ENCODE data around the gene MEIS2.

MEIS2 gene

DNA sequence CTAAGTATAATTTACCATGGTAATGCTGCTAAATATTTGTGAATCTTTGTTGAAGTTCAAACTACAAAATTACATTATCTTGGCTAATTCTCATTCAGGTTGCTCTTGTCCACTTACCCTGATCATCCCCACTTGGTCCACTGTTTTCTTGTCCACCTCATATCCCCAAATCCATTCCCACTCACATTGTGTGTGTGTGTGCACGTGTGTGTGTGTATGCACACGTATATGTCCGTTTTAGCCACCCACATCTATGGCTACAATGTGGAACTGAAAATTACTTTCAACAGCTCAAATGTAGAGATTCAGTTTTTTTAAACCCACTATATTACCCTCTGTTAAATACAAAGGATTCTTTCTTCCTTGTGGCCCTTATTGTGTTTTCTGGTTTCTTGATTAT, 15.2 kb upstream of the MEIS2 start:
- in situ Hi-C loops (cut with MboI; ENCODE audit: low sequenced_read_pairs), result loop anchor here (25.0 kb wide), 1 partner anchor 228 kb away; no protein-coding TSS in a partner anchor

DNA sequence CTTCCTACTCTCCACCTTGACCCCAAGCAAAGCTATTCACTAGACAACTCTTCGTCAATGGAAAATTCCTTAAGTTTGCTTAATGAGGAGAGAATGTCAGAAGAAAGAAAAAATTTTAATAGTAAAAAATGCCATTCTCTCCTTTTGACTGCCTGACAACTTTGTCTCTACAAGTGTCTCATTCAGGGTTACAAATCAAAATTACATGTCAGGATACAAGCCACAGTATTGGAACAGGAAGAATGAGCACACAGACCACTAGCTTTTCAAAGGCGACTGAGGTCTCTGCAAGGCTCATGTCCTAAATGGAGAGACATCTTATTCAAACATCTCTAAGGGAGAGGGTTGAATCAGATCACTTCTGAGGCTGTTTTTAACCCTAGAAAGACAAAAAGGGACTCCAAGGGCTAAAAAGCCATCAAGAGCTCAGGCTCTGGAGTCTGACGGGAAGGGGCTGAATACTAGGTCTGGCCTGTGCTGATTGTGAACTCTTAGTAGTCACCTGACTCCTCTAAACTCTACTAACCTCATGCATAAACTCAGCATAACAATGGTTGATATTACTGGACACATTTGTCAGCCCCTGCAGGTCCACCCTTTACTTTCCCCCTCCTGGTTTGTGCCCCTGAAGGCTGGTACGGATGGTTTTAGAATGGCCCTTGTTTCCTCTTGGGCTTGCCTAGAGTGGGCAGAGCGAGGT, 12.8 kb upstream of the MEIS2 start:
- in situ Hi-C loops (cut with MboI; ENCODE audit: low sequenced_read_pairs), result loop anchor here (25.0 kb wide), 1 partner anchor 226 kb away; no protein-coding TSS in a partner anchor

- in situ Hi-C loops (cut with MboI; ENCODE audit: low sequenced_read_pairs), result loop anchor here (25.0 kb wide), 1 partner anchor 225 kb away; no protein-coding TSS in a partner anchor
Observed at GRCh38 chr15:37112171-37112570, 11.8 kb upstream of the MEIS2 start.

DNA sequence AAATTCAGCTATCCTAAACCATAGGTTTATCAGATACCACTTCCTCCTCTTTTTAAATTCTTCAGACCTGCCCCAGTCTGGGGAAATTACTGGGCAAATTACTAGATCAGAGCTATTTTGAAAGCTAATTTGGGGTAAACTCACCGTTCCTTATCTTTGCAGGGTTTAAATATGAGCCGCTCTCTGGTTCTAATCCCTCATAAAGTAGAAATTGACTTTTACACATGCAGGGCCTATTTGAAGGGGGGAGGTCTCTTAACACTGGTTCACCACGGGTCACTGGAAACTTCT, 11.0 kb upstream of the MEIS2 start:
- in situ Hi-C loops (cut with MboI; ENCODE audit: low sequenced_read_pairs), result loop anchor here (25.0 kb wide), 1 partner anchor 224 kb away; no protein-coding TSS in a partner anchor

DNA sequence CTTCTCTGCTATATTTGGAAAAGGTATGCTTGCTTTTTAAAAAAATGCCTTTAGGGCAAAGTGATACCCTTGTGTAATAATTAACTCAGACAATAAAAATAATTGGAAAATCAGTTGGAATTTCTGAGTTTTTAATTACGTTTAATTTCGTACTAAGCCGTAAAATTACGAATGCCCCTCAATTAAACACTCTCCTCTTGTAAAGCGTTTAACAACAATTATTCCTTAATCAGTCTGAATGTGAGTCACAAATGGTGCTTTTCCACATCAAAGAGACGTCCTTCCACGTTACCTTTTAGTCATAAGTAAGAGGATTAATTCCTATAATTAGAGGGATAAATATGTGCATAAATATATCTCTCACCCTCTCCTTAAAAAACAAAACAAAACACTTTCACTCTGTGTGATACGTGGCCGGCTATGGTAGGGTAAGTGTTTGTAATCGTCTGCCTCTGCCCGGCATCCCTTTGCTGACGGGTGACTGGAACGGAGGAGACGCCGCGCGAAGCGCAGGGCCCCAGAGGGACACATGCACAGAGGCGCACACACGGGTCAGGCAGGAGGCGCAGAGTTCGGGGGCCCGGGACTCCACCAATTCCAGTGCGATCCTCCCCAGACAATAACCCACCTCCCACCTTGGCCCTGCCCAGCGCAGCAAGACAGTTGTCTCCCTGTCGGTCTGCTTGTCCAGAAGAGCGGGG, 9.7 kb upstream of the MEIS2 start:
- in situ Hi-C loops (cut with MboI; ENCODE audit: low sequenced_read_pairs), result loop anchor here (25.0 kb wide), 1 partner anchor 223 kb away; no protein-coding TSS in a partner anchor

DNA sequence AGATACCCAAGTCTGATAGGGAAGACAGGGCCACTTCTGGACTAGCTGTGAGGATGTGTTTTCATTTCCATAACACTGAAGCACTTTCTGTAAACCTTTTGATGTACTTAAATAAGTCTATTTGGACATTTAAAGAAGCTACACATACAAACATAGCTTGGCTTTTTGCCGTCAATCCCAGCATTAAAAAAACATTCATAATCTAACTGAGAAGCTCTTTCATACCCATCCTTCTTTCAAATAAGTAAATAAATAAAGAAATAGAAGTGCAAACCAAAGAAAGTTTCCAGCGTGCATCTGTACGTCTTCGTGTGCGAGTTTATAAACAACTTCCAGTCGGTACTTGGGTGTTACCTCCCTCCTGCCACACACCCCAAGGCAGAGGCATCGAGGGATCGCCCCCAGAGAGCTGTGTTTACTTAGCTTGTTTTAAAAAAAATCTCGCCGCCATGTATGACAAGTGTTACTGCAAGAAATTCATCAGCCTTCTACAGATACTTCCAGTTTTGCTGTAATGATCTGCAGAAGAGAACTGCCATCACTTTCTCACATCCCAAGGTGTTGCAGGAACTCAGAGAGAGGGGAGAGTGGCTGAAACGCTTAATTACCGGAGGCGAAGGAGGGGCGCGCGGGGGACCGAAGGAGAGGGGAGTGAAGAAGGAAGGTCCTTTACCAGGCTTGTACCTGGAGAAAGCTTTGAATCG, 9.0 kb upstream of the MEIS2 start:
- in situ Hi-C loops (cut with MboI; ENCODE audit: low sequenced_read_pairs), result loop anchor here (25.0 kb wide), 1 partner anchor 222 kb away; no protein-coding TSS in a partner anchor

GRCh38 chr15:37108381-37109167, 8.2 kb upstream of the MEIS2 start:
- in situ Hi-C loops (cut with MboI; ENCODE audit: low sequenced_read_pairs), result loop anchor here (25.0 kb wide), 1 partner anchor 221 kb away; no protein-coding TSS in a partner anchor

- in situ Hi-C loops (cut with MboI; ENCODE audit: low sequenced_read_pairs), result loop anchor here (25.0 kb wide), 1 partner anchor 221 kb away; no protein-coding TSS in a partner anchor
Observed at GRCh38 chr15:37107744-37108380, 7.5 kb upstream of the MEIS2 start.

DNA sequence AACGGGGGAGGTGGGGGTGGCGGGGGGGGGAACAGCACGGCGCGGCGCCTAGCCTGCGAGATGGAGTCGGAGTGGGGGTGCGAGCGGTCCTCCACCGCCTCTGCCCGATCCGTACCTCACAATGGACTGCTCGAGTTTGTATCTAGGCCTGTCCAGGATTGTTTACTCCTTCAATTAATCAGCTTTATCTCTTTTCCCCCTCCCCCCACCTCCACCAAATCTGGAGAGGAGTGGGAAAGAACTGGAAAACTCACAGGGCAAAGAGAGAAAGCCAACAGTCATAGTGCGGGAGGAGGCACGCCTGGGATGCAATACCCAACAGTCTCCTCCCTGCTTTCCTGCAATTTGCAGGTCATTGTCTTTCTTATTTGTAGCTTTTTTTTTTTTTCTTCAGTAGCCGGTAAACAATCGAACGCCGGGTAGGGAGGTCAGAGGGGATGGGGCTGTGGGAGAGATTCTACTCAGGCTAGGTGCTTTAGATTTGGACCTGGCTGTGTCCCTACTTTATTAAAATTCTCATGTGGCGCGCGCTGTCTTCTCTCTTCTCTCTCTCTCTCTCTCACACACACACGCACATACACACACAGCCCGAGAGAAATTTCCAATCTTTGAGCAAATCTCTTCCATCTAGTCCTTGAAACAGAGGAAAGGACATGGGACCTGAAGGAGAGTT, 6.9 kb upstream of the MEIS2 start:
- in situ Hi-C loops (cut with MboI; ENCODE audit: low sequenced_read_pairs), result loop anchor here (25.0 kb wide), 1 partner anchor 220 kb away; no protein-coding TSS in a partner anchor

GRCh38 chr15:37106490-37107001, 6.2 kb upstream of the MEIS2 start:
- in situ Hi-C loops (cut with MboI; ENCODE audit: low sequenced_read_pairs), result loop anchor here (25.0 kb wide), 1 partner anchor 219 kb away; no protein-coding TSS in a partner anchor

- in situ Hi-C loops (cut with MboI; ENCODE audit: low sequenced_read_pairs), result loop anchor here (25.0 kb wide), 1 partner anchor 219 kb away; no protein-coding TSS in a partner anchor
Observed at GRCh38 chr15:37105889-37106288, 5.5 kb upstream of the MEIS2 start.

- in situ Hi-C loops (cut with MboI; ENCODE audit: low sequenced_read_pairs), result loop anchor here (25.0 kb wide), 1 partner anchor 218 kb away; no protein-coding TSS in a partner anchor
Observed at GRCh38 chr15:37105029-37105428, 4.7 kb upstream of the MEIS2 start.

- in situ Hi-C loops (cut with MboI; ENCODE audit: low sequenced_read_pairs), result loop anchor here (25.0 kb wide), 1 partner anchor 217 kb away; no protein-coding TSS in a partner anchor
Observed at GRCh38 chr15:37104424-37104981, 4.2 kb upstream of the MEIS2 start.

DNA sequence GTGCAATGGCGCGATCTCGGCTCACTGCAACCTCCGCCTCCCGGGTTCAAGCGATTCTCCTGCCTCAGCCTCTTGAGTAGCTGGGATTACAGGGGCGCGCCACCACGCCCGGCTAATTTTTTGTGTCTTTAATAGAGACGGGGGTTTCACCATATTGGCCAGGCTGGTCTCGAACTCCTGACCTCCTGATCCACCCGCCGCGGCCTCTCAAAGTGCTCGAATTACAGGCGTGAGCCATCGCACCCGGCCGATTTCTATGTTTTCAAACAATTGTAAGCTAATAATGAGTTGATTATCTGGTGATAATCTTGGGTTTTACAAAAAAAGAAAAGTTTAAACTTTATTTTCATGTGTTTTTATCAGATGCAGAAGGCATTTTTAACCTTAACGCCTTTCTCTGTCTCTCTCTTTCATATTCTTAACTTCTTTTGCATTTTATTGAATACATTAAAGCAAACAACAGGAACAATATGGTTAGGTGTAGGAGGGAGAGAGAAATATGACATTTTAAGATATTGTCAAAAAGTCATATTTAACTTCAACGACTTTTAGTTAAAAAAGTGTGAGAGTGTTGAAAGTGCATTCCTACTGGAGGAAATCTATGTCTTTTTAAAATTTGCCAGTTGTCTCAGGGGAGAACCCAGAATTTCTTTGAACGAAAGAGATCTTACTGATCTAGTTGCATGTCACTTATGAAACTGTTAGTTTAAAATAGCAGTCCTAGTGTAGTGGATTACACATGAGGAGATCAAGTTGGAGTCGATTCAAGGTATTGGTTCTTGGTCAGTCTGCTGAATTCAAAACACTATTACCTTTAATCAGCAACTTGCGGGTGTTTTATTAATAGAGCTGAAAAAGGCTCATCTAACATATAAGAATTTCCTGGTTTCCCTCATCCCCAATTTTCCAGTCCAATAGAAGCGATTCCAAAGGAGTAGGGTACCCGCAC, 3.4 kb upstream of the MEIS2 start:
- in situ Hi-C loops (cut with MboI; ENCODE audit: low sequenced_read_pairs), result loop anchor here (25.0 kb wide), 1 partner anchor 216 kb away; no protein-coding TSS in a partner anchor

GRCh38 chr15:37103163-37103435, 2.8 kb upstream of the MEIS2 start:
- in situ Hi-C loops (cut with MboI; ENCODE audit: low sequenced_read_pairs), result loop anchor here (25.0 kb wide), 1 partner anchor 216 kb away; no protein-coding TSS in a partner anchor

- in situ Hi-C loops (cut with MboI; ENCODE audit: low sequenced_read_pairs), result loop anchor here (25.0 kb wide), 1 partner anchor 215 kb away; no protein-coding TSS in a partner anchor
Observed at GRCh38 chr15:37102305-37103162, 2.2 kb upstream of the MEIS2 start.

DNA sequence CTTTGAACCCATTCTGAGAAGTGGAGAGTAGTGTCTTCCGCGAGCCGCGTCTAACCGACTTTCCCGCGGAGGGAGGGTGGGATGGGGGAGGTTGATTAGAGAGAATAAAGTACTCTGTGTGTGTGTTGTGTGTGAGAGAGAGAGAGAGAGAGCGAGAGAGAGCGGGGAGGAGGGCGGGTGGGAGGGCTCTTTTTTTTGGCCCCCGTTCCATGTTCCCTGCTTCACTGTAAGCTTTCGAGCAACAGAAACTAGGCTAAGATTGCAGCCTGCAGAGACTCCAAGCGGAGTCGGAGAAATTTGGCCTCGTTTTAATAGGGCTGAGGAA, 1.6 kb upstream of the MEIS2 start:
- in situ Hi-C loops (cut with MboI; ENCODE audit: low sequenced_read_pairs), result loop anchor here (25.0 kb wide), 1 partner anchor 215 kb away; no protein-coding TSS in a partner anchor
